GM21526 (cell line): ENCODE measurements around the gene TMED8.
"Not testable (repeated sequence)": the region's sequence is repeated elsewhere in the genome, so short reads cannot be mapped to it uniquely, and the experiment has no call there.

ENCODE experiments used
- ATAC-seq: cut with Tn5 transposase; IDR thresholded peaks from one replicate; pipeline ENCODE4 v1.9.1; 2021; ENCODE audit warnings: moderate library complexity; ENCODE audit not compliant: unreplicated experiment, low FRiP score

Gene TMED8

DNA sequence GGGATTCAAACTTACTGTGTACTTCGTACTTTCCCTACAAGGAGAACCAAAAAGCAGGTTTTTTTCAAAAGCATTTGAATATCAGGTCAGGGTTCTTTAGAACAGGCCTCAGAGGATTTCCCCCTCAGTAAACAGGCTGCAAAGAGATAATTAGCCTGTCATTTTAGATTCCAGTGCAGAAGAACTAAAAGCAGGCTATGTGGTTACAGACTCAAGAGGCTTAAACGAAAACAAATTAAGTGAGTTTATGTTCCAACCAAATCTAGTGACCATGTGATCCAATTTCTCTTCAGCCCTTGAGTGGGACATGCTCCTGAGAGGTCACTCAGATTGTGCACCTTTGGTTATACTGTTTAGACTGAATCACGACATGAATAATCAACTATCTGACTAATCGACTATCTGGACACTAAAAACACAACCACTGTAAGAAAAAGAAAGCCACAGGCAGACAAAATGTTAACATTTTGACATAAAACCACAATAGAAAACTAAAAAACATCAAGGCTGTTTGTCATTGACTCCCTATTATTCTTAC lies 4.5 kb downstream of the TMED8 start:
- ATAC-seq = peak; percentile 33

DNA sequence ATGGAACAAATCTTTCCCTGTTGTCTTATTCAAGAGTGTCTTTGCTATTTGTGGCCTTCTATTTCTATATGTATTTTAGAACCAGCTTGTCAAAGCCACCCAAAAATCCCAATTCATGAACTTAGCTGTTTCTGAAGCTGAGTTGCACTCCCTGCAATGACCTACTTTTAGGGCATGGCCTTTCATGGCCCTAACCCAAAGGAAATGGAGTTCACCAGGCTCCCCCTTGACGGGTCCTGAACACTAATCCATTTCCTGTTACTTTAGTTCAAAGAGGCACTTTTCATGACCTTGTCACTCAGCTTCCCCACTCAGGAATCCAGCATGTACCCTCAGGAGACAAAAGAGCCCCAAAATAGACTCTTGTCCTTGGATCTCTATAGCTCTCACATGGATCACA lies 7.6 kb downstream of the TMED8 start:
- ATAC-seq = no peak

DNA sequence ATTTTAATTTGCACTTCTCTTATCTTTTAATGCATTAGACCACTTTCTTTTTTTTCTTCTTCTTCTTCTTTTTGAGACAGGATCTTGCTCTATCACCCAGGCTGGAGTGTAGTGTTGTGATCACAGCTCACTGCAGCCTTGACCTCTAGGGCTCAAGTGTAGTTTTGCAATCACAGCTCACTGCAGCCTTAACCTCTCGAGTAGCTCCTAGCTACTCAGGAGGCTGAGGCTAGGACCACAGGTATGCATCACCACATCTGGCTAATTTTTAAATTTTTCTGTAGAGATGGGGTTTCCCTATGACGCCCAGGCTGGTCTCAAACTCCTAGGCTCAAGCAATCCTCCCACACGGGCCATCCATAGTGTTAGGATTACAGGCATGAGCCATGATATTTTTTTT lies 12.7 kb downstream of the TMED8 start:
- ATAC-seq = no peak

DNA sequence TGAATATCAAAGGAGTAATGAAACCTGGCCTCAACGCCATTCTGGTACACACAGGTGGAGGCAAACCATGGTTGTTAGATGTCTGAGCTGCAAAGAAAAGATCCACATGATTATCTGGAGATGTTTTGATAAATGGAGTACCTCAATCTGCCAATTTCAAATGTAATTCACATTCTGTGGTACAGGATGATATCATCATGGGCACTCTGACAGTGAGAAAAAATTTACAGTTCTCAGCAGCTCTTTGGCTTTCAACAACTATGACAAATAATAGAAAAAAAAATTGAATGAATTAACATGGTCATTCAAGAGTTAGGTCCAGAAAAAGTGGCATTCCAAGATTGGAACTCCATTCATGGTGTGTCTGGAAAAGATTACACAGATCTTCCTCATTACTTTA lies 17.3 kb downstream of the TMED8 start:
- no peak for ATAC-seq

DNA sequence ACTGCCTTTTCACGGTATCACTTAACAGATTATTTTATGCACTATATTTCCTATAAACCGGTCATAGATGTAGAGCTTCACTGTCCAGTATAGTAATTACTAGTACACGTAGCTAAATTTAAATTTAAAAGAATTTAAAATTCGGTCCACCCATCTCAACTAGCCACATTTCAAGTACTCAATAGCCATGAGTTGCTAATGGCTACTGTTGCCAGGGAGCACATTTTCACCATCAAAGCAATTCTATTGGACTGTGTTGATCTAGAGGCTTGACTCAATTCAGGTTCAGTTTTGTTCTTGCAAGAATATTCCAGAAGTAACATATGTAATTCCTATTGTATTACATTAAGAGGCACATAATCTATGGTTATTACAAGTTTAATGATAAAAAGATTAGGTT lies 20.0 kb downstream of the TMED8 start:
- no peak for ATAC-seq

DNA sequence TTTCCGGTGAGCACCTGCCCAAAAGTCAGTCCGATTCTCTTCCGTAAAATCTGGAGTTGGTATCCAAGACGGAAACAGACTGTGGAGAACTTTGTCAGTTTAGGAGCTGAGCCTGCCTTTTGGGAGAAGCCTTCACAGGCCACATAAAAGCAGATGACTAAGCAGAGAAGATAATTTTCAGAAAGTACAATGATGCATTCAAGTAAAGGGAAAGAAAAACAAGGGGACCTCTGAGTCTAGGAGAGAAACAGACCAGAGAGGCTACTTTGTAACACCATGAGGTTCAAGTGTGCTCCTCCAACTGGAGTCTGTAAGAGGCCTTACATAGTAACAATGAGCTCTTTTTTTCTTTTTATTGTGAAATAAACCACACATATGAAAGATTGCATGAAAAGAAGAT lies 21.1 kb downstream of the TMED8 start:
- ATAC-seq = no peak

DNA sequence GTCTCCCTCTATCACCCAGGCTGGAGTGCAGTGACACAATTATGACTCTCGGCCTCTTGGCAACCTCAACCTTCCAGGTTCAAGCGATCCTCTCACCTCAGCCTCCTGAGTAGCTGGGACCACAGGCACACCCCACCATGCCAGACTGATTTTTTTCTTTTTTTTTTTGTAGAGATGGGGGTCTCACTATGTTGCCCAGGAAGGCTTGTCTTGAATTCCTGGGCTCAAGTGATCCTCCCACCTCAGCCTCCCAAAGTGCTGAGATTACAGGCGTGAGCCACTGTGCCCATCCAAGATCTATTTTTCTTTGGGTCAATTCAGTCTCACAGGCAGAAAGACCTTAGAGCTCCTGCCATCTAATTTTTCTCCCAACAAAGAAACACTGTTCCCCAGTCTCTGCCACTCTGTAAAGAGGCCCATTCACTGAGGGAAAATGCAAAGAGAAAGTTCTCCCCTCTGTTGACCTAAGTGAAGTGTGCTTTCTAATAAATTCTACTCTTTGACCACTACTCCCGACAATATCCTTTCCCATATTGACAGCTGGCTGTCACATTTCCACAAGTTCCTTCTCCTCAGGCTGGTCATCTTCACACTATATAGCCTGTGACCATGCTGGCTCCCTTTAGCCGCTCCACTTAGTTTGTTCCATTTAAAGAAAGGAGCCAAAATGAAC lies 23.3 kb downstream of the TMED8 start:
- ATAC-seq = no peak

DNA sequence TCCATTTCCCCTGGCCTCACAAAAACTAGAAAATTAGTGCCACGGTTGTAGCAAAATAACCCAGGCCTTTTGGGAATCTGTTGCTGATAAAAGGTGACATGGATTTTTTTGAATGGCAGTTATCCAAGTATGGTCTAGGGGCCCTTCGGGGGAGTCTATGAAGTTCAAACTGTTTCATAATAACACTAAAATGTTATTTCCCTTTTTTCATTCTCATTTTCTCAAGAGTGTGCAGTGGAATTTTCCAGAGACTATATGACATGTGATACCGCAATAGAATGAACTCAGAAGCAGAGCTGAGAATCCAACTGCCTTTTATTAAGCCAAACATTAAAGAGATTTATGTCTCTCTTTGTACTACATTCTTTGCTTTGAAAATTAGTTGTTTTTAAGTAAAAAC lies 29.1 kb downstream of the TMED8 start:
- ATAC-seq = no peak

DNA sequence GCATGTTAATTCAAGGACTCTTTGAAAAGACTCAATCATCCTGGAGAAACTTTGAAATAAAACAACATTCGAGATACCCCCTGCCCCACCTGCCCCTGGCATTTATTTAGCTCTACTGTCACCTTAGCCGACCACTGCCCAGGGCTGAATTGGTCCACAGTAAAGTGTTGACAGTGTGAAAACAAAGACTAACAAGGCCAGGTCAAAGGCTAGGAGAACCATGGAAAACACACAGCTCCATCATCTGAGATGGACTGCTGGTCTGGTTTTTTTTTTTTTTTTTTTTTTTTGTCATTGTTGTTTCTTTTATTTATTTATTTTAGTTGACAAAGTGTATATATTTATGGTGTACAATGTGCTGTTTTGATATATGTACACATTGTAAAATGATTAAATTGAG lies 30.4 kb downstream of the TMED8 start:
- no peak for ATAC-seq

DNA sequence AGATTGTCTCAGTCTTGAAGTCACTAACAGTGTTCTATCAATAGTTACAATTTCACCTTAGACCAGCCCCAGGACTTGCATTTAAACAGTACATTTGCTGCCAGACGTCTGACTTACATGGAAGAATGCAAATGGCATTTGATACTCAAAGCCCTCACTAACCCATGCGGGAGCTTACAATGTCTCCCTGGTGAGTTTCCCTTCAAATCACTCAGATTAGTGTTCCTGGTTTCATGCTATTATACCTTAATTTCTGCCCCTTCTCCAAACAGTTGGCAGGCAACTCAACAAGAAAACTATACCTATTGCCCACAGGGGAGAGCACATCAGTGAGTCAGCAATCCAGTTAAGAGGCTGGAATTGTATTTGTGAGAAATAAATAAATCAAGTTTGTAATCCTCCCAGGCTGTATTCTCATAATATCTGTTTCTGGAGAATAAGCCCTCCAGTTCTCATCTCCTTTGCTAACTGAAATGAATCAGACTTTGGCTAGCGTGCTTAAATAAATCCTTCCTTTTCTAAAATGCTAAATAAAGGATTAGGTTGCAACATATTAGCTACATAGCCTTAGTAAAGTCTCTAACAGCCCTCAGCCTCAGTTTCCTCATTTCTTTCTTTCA lies 32.4 kb downstream of the TMED8 start:
- no peak for ATAC-seq

DNA sequence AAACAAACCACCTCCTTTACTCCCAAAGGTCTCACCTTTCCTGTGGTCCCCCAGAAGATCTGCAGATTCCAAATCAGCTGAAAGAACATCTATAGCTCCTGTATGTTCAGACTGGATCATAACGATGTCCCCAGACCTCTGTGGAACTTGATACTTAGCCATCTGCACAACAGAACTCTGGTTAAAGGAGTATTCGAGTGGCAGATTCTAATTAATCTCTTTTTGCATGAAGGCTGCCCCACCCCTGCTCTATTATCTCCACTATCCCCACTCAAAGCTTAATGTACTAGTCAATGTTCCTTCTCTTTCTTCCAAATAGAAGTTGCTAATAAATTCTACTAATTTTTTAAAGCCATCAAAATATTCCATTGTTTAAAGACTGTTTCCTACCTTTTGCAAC lies 33.2 kb downstream of the TMED8 start:
- no peak for ATAC-seq

DNA sequence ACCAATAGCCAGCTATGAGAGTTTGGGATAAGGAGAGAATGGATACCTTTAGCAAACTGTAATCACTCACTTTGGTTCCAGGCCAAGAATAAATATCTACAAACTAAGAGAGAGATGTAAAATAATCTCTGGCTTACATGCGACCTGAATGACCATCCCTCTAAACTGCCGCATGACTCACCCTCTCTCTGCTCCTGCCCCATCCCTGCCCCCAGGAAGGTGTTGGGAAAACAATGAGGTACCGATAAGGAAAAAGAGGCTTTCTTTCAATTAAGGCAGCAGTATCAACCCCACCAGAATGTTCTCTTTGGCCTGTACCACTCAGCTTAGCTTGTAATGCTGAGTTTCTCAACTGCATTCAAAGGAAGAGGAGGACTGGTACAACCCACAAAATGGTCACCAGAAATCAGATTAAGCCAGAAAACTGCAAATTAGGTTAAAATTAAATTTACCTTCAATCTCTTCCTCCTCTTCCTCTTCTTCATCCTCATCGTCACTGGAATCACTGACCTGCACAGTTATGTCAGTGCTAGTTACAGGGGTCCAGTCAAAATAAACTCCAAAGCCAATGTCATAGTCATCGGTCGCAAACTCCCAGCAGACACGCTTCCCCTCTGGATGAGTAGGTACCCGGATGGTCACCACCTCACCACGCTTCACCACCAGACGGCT lies 34.0 kb downstream of the TMED8 start:
- ATAC-seq = no peak

DNA sequence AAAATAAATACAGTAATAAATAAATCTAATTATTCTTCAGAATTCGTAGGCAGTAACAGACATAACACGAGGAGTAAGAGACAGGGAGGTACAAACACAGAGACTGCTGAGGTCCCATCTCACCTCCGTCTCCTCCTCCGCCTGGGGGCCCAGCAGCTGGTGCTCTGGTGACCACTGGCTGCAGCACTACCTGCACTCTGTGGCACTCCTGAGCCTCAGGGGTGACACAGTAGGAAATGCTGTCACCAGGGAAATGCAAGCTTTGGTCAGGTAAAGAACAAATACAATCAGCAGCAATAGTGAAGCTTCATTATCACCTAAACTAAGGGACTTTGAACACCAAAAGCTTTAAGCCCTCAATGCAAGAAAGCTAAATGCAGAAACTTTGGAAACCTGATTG lies 36.5 kb downstream of the TMED8 start:
- no peak for ATAC-seq

DNA sequence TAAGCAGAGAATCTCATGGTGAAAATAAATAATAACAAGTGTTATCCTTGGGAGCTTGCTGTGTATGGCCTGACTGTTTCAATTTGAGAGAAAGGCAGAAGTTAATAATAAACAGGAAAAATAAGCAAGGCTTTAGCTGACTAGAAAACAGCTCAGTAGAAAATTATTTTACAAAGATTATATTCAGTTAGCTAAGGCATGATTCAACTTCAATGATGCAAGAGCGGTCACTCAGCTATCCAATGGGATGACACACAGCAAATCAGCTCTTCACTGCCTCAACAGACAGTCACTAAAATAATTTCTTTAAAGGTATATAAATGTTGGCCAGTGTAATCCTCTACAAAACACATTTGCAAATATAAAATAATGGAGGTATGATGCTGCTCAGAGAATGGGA lies 37.5 kb downstream of the TMED8 start:
- ATAC-seq = no peak

DNA sequence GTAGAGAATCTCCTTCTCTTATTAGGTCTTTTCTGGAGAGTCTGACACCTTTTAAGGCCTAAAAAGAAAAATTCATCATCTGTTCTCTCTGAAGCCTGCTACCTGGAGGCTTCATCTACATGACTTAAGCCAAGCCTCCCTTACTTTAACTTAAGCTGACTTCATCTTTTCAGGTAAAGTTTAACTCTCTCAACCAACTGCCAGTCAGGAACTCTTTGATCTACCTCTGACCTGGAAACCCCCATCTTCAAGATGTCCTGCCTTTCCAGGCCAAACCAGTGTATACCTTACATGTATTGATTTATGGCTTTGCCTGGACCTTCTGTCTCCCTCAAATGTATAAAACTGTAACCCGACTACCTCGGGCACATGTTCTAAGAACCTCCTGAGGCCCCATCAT lies 38.6 kb downstream of the TMED8 start:
- no peak for ATAC-seq

DNA sequence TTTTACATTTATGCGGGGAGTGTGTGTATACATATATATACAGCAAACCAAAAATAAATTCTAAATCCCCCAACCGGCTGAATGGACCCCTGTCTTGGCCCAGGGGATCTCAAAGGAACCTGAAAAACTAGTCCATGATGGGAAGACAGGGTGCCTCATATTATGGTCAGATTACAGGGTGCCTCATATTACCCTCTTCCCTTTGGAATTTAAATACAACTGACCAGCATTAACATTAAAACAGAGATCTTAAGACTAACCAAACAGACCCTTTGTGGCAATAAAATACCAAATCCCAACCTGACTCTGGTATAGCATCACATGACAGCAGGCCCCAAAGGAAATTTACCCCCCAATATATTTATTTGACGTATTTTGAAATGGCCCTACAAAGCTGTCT lies 39.0 kb downstream of the TMED8 start:
- ATAC-seq = no peak

DNA sequence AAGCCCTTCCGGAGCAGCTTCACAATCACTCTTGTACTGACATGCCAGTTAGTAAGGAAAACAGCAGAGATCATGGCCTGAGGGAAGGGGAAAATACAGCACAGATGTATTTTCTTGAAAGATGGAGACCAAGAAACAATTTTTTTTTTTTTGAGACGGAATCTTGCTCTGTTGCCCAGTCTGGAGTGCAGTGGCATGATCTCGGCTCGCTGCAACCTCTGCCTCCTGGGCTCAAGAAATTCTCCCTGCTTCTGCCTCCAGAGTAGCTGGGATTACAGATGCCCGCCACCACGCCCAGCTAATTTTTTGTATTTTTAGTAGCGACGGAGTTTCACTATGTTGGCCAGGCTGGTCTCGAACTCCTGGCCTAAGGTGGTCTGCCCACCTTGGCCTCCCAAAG lies 39.6 kb downstream of the TMED8 start:
- ATAC-seq = not testable (repeated sequence)

DNA sequence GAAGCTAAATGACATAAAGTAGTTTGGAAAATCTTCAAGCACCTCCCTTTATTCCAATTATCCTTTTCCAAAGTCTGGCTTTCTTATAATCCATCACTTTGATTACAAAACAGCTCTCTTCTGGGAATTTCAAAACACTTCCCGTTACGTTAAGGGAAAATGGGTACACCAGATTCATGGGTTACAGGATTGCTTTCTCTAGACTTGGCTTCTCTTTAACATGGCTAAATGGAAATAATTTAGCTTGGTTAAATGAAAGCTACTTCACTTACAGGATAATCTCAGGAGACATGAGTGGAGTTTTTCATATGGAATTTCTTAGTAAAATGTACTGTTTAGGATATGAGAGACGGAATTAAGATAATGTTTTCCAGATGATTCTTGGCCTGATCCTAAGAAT lies 41.3 kb downstream of the TMED8 start:
- no peak for ATAC-seq

DNA sequence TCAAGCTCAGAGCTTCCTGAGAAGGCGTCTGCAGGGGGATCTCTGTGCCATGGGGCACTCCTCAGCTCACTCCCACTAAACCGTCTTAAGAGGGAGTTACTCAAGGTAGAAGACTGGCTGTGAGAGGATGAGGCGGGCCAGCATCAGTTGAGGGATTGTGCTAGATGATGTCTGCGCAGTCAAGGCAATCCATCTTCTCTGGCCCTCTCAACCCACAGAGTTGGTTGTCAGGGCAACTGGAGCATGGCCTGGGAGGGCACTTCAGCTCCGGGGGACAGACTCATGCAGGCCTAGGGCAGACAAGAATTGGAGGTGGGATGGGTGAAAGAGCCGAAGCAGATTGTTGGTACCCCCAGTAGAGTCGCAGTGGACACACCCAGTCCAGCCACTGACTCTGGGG lies 47.0 kb downstream of the TMED8 start:
- ATAC-seq = no peak

DNA sequence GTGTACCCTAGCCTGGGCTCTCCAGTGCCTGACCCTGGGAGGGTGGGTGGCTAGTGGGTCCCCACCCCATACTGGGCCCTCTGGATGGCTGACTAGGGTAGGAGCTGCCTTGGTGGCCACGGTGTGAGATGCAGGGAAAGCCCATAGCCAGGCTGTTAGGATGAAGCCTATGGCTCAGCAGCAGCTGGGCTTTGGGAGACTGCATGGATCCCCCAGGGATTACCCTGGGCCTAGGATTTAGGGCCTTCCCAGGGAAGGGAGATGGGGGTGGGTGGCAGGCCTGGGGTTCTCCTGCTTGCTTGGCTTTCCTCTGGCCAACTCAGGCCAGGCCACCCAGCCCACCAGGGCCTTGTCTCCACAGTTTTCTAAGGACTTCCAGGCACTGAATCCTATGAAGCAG lies 49.8 kb downstream of the TMED8 start:
- no peak for ATAC-seq

DNA sequence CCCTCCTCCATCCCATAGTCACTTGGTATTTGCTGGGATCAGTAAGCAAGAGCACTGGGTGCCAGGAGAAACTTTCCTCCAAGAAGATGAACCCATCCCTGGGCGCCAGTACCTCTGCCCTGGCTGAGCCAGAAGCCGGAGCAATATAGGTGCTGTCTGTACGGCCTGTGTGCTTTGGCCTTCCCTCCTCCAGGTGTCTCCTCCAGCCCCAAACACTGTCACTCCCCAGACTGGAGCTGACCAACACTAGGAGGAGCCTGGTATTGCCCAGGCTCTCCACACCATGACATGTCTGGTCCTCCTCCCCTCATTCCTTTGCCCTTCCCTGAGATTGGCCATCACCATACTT lies 51.2 kb downstream of the TMED8 start:
- no peak for ATAC-seq
